HG03521 (cell line): ENCODE results near the gene DHRSX.
"Not testable (repeated sequence)": the region's sequence is repeated elsewhere in the genome, so short reads cannot be mapped to it uniquely, and the experiment has no call there.

Source experiments
- ATAC-seq: cut with Tn5 transposase; IDR thresholded peaks from one replicate; pipeline ENCODE4 v1.9.1; 2021; ENCODE audit warnings: mild to moderate bottlenecking, moderate library complexity; ENCODE audit not compliant: unreplicated experiment

The DHRSX gene

GRCh38 chrX:2401201-2401589 lies 99.6 kb downstream of the DHRSX start:
- no peak for ATAC-seq

- no peak for ATAC-seq
These were observed 102.6 kb downstream of the DHRSX start for GRCh38 chrX:2398064-2398656.

GRCh38 chrX:2397229-2398063 lies 103.3 kb downstream of the DHRSX start:
- ATAC-seq, result no peak

- ATAC-seq, result no peak
These were observed 105.3 kb downstream of the DHRSX start for GRCh38 chrX:2395261-2395992.

GRCh38 chrX:2391869-2392606 lies 108.7 kb downstream of the DHRSX start:
- ATAC-seq, result no peak

GRCh38 chrX:2390754-2391153 lies 110.0 kb downstream of the DHRSX start:
- no peak for ATAC-seq

- not testable (repeated sequence) for ATAC-seq
These were observed 111.0 kb downstream of the DHRSX start for GRCh38 chrX:2389731-2390130.

- no peak for ATAC-seq
These were observed 111.5 kb downstream of the DHRSX start for GRCh38 chrX:2389324-2389723.

GRCh38 chrX:2388669-2389068 lies 112.1 kb downstream of the DHRSX start:
- no peak for ATAC-seq

- ATAC-seq, result no peak
These were observed 113.0 kb downstream of the DHRSX start for GRCh38 chrX:2387614-2388239.

- no peak for ATAC-seq
These were observed 115.6 kb downstream of the DHRSX start for GRCh38 chrX:2385224-2385623.

GRCh38 chrX:2384486-2384885 lies 116.3 kb downstream of the DHRSX start:
- no peak for ATAC-seq

- ATAC-seq, result no peak
These were observed 117.0 kb downstream of the DHRSX start for GRCh38 chrX:2383735-2384134.

GRCh38 chrX:2383144-2383543 lies 117.6 kb downstream of the DHRSX start:
- ATAC-seq, result no peak

GRCh38 chrX:2382433-2383048 lies 118.2 kb downstream of the DHRSX start:
- not testable (repeated sequence) for ATAC-seq

GRCh38 chrX:2376166-2376565 lies 124.6 kb downstream of the DHRSX start:
- ATAC-seq, result no peak

GRCh38 chrX:2374086-2374485 lies 126.7 kb downstream of the DHRSX start:
- ATAC-seq, result no peak

GRCh38 chrX:2373615-2374014 lies 127.2 kb downstream of the DHRSX start:
- ATAC-seq, result no peak

GRCh38 chrX:2371026-2371711 lies 129.6 kb downstream of the DHRSX start:
- no peak for ATAC-seq

- no peak for ATAC-seq
These were observed 130.3 kb downstream of the DHRSX start for GRCh38 chrX:2370456-2370855.
